ENCODE results near the gene RYK. TPM values are rescaled to one million over a fixed set of nuclear protein-coding genes. Genes with fewer than 3 reads are reported as not detected.
A peak's percentile ranks its signal among the peaks of the same experiment; 100 is the strongest.

Gene RYK
- total RNA-seq, 1 experiment from 2014 or later = 55.2 TPM

DNA sequence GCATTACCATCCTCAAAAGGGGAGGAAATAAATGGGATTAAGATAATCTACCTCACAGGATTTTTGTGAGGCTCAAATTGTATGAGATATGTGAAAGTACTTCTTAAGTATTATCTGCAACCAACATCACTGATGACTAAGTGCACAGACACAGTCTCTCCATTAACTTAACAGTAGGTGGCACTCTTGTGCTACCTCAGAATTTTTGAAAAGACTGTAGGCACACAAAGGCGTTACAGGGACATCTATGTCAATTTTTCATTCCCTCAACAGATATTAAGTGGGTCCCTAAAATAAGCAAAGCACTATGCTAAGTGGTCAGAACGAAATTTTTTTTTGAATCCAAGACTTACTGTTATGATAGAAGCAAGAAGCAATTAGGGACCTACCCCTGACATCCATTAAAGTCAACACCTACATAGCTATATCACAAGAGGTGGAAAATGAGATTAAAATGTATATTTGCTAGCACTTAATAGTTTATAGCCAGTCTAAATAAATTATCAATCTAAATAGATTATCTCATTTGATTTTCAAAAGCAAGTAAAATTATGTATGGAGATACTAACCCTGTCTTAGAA, 52.9 kb downstream of the RYK start:
- H3K27me3 ChIP-seq (ENCODE audit: insufficient read depth, low read length) = no peaks in the 10 kb centered on the region
- intact Hi-C loops (cut with micrococcal nuclease) = no loop called here
- H3K36me3 ChIP-seq (ENCODE audit: control insufficient read depth in 1 of 2, insufficient read depth in 2 of 2, low read length in 2 of 2) = peaks cover 3 to 4% of the 10 kb centered on the region in 2 experiments; a peak in 1 of 4 replicates
- ChIA-PET RAD21 (ENCODE audit: low non-redundant PET in 1 of 2, low total read pairs in 2 of 2, uncharacterized antibody in 2 of 2, unreplicated experiment in 2 of 2) (interaction anchor here in 1 of 2 experiments (1.1 kb wide), 1 partner anchor 14 kb away, joined by 4 read pairs; no protein-coding TSS in a partner anchor), CTCF (interaction anchor here (1.0 to 1.9 kb wide), 5 partner anchors 14 to 277 kb away, joined by 3 to 17 read pairs (median 4); no protein-coding TSS in a partner anchor), POLR2A (no interaction called here)
- peaks cover 19 to 24% of the 10 kb centered on the region in 2 experiments for H3K4me1 ChIP-seq (ENCODE audit: control insufficient read depth in 1 of 2, insufficient read depth in 2 of 2, low read length in 2 of 2)
- H3K9me2 ChIP-seq (ENCODE audit: insufficient read depth) = no peaks in the 10 kb centered on the region
- H2AFZ ChIP-seq (ENCODE audit: low read depth, low read length, poor library complexity, severe bottlenecking) = no peak overlapping the region
- peaks cover 3% of the 10 kb centered on the region; the same call in 1 of the 2 replicates for H3K79me2 ChIP-seq (ENCODE audit: insufficient read depth, low read length)
- H3K4me3 ChIP-seq (replicated peaks in 1 of 2; ENCODE audit: low read depth in 1 of 2, low read length in 2 of 2) = no peak overlapping the region
- no peaks in the 10 kb centered on the region for H4K20me1 ChIP-seq (ENCODE audit: insufficient read depth)
- ATAC-seq (peak; percentile 56), DNase-seq (ENCODE audit: low read depth, low spot score) (peak; percentile 39)
- no peak overlapping the region for H3K27ac ChIP-seq (ENCODE audit: low read depth, low read length)
- H3K9me3 ChIP-seq (ENCODE audit: control insufficient read depth in 1 of 2, insufficient read depth in 1 of 2, low read depth in 1 of 2, low read length in 2 of 2) = no peaks in the 10 kb centered on the region
- BruUV-seq (replicated peaks) = no TSS peak
- TF ChIP-seq RAD21 (IDR thresholded peaks at IDR 0.05; ENCODE audit: low read depth) (peak; percentile 75), ZFX (IDR thresholded peaks at IDR 0.05) (no peak)
- TF ChIP-seq, protein P1, sequence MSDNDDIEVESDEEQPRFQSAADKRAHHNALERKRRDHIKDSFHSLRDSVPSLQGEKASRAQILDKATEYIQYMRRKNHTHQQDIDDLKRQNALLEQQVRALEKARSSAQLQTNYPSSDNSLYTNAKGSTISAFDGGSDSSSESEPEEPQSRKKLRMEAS (IDR thresholded peaks at IDR 0.05) = 0 out of 2 replicates have a peak, but pooled peaks have one; percentile 23
- TF ChIP-seq, protein P2, sequence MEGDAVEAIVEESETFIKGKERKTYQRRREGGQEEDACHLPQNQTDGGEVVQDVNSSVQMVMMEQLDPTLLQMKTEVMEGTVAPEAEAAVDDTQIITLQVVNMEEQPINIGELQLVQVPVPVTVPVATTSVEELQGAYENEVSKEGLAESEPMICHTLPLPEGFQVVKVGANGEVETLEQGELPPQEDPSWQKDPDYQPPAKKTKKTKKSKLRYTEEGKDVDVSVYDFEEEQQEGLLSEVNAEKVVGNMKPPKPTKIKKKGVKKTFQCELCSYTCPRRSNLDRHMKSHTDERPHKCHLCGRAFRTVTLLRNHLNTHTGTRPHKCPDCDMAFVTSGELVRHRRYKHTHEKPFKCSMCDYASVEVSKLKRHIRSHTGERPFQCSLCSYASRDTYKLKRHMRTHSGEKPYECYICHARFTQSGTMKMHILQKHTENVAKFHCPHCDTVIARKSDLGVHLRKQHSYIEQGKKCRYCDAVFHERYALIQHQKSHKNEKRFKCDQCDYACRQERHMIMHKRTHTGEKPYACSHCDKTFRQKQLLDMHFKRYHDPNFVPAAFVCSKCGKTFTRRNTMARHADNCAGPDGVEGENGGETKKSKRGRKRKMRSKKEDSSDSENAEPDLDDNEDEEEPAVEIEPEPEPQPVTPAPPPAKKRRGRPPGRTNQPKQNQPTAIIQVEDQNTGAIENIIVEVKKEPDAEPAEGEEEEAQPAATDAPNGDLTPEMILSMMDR (IDR thresholded peaks at IDR 0.05 in 2 of 3, conservative IDR thresholded peaks at IDR 0.05 in 1 of 3; ENCODE audit: borderline replicate concordance in 1 of 3, insufficient read depth in 1 of 3, low read depth in 2 of 3, low read length in 2 of 3) = peak; percentile 65 to 80 (median 78)
- H3K4me2 ChIP-seq (ENCODE audit: low read length) = no peak overlapping the region
- no peak overlapping the region for H3K9ac ChIP-seq (ENCODE audit: low read length)

DNA sequence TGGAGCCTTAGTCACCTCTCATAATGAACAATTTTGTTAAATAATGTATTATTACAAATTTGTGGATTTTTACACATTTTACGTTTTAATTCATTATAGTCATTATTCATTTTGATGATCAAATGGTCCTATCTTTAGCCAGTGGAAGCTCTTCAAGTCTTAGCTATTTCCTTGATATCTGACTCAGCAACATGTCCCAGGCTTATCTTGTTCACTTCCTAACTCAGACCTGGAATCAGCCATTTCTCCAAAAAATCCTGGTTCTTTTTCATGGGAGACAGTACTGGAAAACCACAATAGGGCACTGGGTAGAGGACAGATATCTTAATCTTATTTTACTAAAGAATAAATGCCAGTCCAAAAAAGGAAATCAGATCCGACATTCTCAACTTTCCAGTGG, 56.4 kb downstream of the RYK start:
- no peak overlapping the region for H3K27ac ChIP-seq (ENCODE audit: low read depth, low read length)
- no peak for ATAC-seq
- ChIA-PET RAD21 (ENCODE audit: low non-redundant PET in 1 of 2, low total read pairs in 2 of 2, uncharacterized antibody in 2 of 2, unreplicated experiment in 2 of 2) (no interaction called here), CTCF (no interaction called here), POLR2A (no interaction called here)
- DNase-seq (ENCODE audit: low read depth, low spot score) = no peak
- no peaks in the 10 kb centered on the region for H3K9me3 ChIP-seq (ENCODE audit: control insufficient read depth in 1 of 2, insufficient read depth in 1 of 2, low read depth in 1 of 2, low read length in 2 of 2)
- H3K4me3 ChIP-seq (replicated peaks in 1 of 2; ENCODE audit: low read depth in 1 of 2, low read length in 2 of 2) = no peak overlapping the region
- intact Hi-C loops (cut with micrococcal nuclease) = no loop called here
- H3K9ac ChIP-seq (ENCODE audit: low read length) = no peak overlapping the region
- H3K9me2 ChIP-seq (ENCODE audit: insufficient read depth) = no peaks in the 10 kb centered on the region
- H3K36me3 ChIP-seq (ENCODE audit: control insufficient read depth in 1 of 2, insufficient read depth in 2 of 2, low read length in 2 of 2) = peaks cover 0 to 4% of the 10 kb centered on the region in 2 experiments; a peak in 1 of 4 replicates
- no peak overlapping the region for H3K4me2 ChIP-seq (ENCODE audit: low read length)
- peaks cover 8% of the 10 kb centered on the region for H3K79me2 ChIP-seq (ENCODE audit: insufficient read depth, low read length)
- no peaks in the 10 kb centered on the region for H3K27me3 ChIP-seq (ENCODE audit: insufficient read depth, low read length)
- H2AFZ ChIP-seq (ENCODE audit: low read depth, low read length, poor library complexity, severe bottlenecking) = no peak overlapping the region
- TF ChIP-seq, protein P3, sequence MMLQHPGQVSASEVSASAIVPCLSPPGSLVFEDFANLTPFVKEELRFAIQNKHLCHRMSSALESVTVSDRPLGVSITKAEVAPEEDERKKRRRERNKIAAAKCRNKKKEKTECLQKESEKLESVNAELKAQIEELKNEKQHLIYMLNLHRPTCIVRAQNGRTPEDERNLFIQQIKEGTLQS (IDR thresholded peaks at IDR 0.05) = no peak
- TF ChIP-seq JUND (IDR thresholded peaks at IDR 0.05) (no peak), TCF7L2 (IDR thresholded peaks at IDR 0.05; ENCODE audit: borderline replicate concordance, extremely low read depth, insufficient read depth, insufficient read length) (no peak)
- TF ChIP-seq, protein P1 (IDR thresholded peaks at IDR 0.05) = no peak
- no peaks in the 10 kb centered on the region for H3K4me1 ChIP-seq (ENCODE audit: control insufficient read depth in 1 of 2, insufficient read depth in 2 of 2, low read length in 2 of 2)
- BruUV-seq (replicated peaks) = no TSS peak
- no peaks in the 10 kb centered on the region for H4K20me1 ChIP-seq (ENCODE audit: insufficient read depth)

Measured in HCT116 (cell line).